Measurements from ENCODE around the gene SPACA7. TPM values are rescaled to one million over a fixed set of nuclear protein-coding genes. Genes with fewer than 3 reads are reported as not detected.

Gene SPACA7
- total RNA-seq, 2 experiments from 2014 or later: not detected

Other genes with a start within 250 kb of the SPACA7 start
- gene TUBGCP3, start 211.8 kb downstream of the SPACA7 start, total RNA-seq: 10 to 100 TPM; 57.4 to 66.5 TPM

Data from activated CD8-positive, alpha-beta T cell treated with anti-CD3 and anti-CD28 coated beads, Interleukin-2, amount 10 ng/mL, durations not matched to agents 7 days and 5 days (primary cell).